Vagina (tissue), 2 donors: ENCODE measurements around the gene KIN.

ENCODE experiments used
- POLR2A ChIP-seq, 2 donors: fragments of 450-650 bp; IDR thresholded peaks; one replicate each; pipeline ENCODE4 v1.6.1; 2017; ENCODE audit warnings: antibody characterized with exemption in 2 of 2, mild to moderate bottlenecking in 2 of 2, moderate library complexity in 2 of 2
- TF ChIP-seq, protein P1 (sequence below), 3 experiments: fragments of 450-650 bp in 2 of 3; fragments of 200-600 bp in 1 of 3; sonication (generic) in 1 of 3; IDR thresholded peaks; one replicate each; pipeline ENCODE4 v1.5.1; 2017 to 2019; ENCODE audit warnings: antibody characterized with exemption in 3 of 3, mild to moderate bottlenecking in 2 of 3, moderate library complexity in 2 of 3

DNA sequence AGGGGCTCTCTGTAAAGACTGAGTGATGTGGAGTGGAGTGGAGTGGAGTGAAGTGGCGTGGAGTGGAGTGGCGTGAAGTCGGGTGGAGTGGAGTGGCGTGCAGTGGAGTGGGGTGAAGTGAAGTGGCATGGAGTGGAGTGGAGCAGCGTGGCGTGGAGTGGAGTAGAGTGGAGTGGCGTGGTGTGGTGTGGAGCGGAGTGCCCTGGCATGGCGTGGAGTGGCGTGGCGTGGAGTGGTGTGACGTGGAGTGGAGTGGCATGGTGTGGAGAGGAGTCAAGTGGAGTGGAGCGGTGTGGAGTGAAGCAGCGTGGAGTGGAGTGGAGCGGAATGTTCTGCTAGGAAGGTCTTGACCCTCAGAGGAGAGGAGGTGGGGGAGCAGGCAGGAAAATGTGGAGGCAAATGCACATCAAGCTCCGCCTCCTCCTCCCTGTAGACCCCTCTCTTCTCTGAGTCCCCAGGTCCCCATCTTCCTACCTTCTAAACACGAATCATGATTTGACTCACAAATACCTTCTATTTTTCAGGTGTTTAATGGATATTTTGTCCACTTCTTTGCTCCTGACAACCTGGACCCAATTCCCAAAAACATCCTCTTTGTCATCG is 64.8 kb downstream of the KIN start:
- TF ChIP-seq POLR2A (IDR thresholded peaks at IDR 0.05) = no peak
- TF ChIP-seq, protein P1, sequence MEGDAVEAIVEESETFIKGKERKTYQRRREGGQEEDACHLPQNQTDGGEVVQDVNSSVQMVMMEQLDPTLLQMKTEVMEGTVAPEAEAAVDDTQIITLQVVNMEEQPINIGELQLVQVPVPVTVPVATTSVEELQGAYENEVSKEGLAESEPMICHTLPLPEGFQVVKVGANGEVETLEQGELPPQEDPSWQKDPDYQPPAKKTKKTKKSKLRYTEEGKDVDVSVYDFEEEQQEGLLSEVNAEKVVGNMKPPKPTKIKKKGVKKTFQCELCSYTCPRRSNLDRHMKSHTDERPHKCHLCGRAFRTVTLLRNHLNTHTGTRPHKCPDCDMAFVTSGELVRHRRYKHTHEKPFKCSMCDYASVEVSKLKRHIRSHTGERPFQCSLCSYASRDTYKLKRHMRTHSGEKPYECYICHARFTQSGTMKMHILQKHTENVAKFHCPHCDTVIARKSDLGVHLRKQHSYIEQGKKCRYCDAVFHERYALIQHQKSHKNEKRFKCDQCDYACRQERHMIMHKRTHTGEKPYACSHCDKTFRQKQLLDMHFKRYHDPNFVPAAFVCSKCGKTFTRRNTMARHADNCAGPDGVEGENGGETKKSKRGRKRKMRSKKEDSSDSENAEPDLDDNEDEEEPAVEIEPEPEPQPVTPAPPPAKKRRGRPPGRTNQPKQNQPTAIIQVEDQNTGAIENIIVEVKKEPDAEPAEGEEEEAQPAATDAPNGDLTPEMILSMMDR (IDR thresholded peaks at IDR 0.05) = no peak
